Neural progenitor cell (in vitro differentiated cells): ENCODE measurements around the gene URI1.

ENCODE experiments used
- EZH2phosphoT487 ChIP-seq: fragments of 200-600 bp; sonication (generic); IDR thresholded peaks from 2 replicates; pipeline ENCODE4 v1.6.1; 2017; ENCODE audit warnings: antibody characterized with exemption
- TF ChIP-seq, protein P1 (sequence below): fragments of 200-600 bp; sonication (generic); IDR thresholded peaks from 2 replicates; pipeline ENCODE4 v1.5.1; 2017; ENCODE audit warnings: antibody characterized with exemption, mild to moderate bottlenecking

DNA sequence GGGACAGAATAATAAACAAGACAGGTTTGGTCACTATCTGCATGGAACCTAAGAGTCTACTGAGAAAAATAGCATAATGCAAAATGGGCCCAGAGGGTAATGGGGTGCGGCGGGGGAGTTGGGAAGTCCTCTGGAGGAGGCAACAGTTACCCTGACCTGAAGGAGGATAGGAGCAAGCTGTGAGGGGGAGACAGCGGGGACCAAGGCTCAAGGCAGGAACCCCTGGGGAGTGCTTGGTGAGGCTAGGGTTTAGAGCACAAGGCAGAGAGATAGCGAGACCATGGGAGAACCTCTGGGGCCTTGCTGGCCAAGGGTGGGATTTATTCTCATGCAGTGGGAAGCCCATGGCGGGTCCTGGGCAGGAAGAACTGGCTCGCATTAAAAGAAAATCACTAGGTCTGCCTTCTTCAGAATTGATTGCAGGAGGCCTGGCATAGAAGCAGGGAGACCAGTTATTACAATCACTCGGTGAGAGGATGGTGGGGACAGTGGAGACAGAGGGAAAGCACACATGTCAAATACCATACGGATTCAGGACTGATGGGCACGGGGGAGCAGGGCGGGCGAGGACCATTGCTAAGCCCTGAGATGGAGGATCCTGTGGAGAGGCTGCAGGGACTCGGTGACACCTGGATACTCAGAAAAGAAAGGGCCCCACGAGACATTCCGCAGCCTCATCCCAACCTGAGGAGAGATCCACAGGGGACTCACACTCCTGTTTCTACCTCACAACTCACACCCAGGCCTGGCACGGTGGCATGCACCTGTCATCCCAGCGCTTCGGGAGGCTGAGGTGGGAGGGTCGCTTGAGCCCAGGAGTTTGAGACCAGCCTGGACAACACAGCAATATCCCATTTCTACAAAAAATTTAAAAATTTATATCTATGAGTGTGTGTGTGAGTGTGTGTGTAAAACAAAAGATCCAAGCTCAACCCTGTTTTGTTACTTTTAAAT is 110.4 kb downstream of the URI1 start:
- TF ChIP-seq, protein P1, sequence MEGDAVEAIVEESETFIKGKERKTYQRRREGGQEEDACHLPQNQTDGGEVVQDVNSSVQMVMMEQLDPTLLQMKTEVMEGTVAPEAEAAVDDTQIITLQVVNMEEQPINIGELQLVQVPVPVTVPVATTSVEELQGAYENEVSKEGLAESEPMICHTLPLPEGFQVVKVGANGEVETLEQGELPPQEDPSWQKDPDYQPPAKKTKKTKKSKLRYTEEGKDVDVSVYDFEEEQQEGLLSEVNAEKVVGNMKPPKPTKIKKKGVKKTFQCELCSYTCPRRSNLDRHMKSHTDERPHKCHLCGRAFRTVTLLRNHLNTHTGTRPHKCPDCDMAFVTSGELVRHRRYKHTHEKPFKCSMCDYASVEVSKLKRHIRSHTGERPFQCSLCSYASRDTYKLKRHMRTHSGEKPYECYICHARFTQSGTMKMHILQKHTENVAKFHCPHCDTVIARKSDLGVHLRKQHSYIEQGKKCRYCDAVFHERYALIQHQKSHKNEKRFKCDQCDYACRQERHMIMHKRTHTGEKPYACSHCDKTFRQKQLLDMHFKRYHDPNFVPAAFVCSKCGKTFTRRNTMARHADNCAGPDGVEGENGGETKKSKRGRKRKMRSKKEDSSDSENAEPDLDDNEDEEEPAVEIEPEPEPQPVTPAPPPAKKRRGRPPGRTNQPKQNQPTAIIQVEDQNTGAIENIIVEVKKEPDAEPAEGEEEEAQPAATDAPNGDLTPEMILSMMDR, result no peak
- no peak for TF ChIP-seq EZH2phosphoT487
